A549 (cell line): Measurements from ENCODE around the gene ZDHHC23. TPM values are rescaled to one million over a fixed set of nuclear protein-coding genes. Genes with fewer than 3 reads are reported as not detected.
A peak's percentile ranks its signal among the peaks of the same experiment; 100 is the strongest.

ENCODE experiments used
- ATAC-seq, 2 experiments: fragments of 200-7000 bp in 1 of 2; fragments of >200 bp in 1 of 2; cut with Nextera tagmentation in 1 of 2; cut with Tn5 transposase in 1 of 2; 3 replicates each; pipeline versions ENCODE4 v1.8.0 to v1.9.1; 2018 to 2020; ENCODE audit warnings: mild to moderate bottlenecking in 1 of 2, moderate library complexity in 1 of 2
- CTCF ChIA-PET: fragments of 300-600 bp; sonication (Branson Sonifier 250); formaldehyde crosslinking; extraction: SDS; loops from one replicate; lab custom pipeline; 2021; ENCODE audit warnings: antibody characterized with exemption, inconsistent platforms; lab: Yijun Ruan, JAX
- POLR2A ChIA-PET: fragments of 350-600 bp; formaldehyde crosslinking; extraction: SDS; loops from one replicate; lab custom pipeline; 2021; ENCODE audit warnings: antibody characterized with exemption, inconsistent platforms; lab: Yijun Ruan, JAX
- DNase-seq, 2 experiments: peaks; one replicate each; pipeline versions ENCODE4 v3.0.0 to v3.0.0-alpha.2; 2011 to 2016; ENCODE audit warnings: low read depth in 1 of 2, low spot score in 1 of 2
- FAIRE-seq: peaks from 2 replicates; lab custom pipeline; 2011; peaks lifted over from hg19 to GRCh38; lab: Jason Lieb, UNC
- H3K27ac ChIP-seq, 2 experiments: fragments of >200 bp; sonication (Bioruptor Twin); formaldehyde crosslinking; 3 replicates each; pipeline ENCODE4 v1.5.1; 2016 to 2017
- H3K4me1 ChIP-seq: fragments of >200 bp; sonication (Bioruptor Twin); formaldehyde crosslinking; 3 replicates; pipeline ENCODE4 v1.6.1; 2016
- H3K4me2 ChIP-seq: fragments of >200 bp; sonication (Bioruptor Twin); formaldehyde crosslinking; 3 replicates; pipeline ENCODE4 v1.6.1; 2016
- H3K4me3 ChIP-seq: fragments of >200 bp; sonication (Bioruptor Twin); formaldehyde crosslinking; 3 replicates; pipeline ENCODE4 v1.5.1; 2016
- H3K9me3 ChIP-seq: fragments of >200 bp; sonication (Bioruptor Twin); formaldehyde crosslinking; 3 replicates; pipeline ENCODE4 v1.6.1; 2016
- BHLHE40 ChIP-seq: IDR thresholded peaks from 2 replicates; pipeline ENCODE4 v1.6.1; 2012; ENCODE audit warnings: low read depth, low read length, inconsistent platforms
- CBX2 ChIP-seq: fragments of 200-600 bp; sonication (generic); IDR thresholded peaks from 2 replicates; pipeline ENCODE4 v1.6.1; 2016; ENCODE audit warnings: low read depth, mild to moderate bottlenecking, borderline replicate concordance
- CHD2 ChIP-seq: fragments of 150-350 bp; IDR thresholded peaks from 2 replicates; pipeline ENCODE4 v1.6.1; 2014; ENCODE audit warnings: low read length; ENCODE audit not compliant: partially characterized antibody
- CHD4 ChIP-seq: fragments of 200-600 bp; sonication (generic); IDR thresholded peaks from 2 replicates; pipeline ENCODE4 v1.6.1; 2016; ENCODE audit warnings: antibody characterized with exemption, mild to moderate bottlenecking, borderline replicate concordance
- CTCF ChIP-seq: fragments of >200 bp; sonication (Bioruptor Twin); formaldehyde crosslinking; IDR thresholded peaks from 3 replicates; pipeline ENCODE4 v1.5.1; 2016
- E2F6 ChIP-seq: IDR thresholded peaks from 2 replicates; pipeline ENCODE4 v1.6.1; 2012; ENCODE audit warnings: low read depth, borderline replicate concordance
- EHF ChIP-seq: fragments of 250-450 bp; sonication (Bioruptor Pico); IDR thresholded peaks from 2 replicates; pipeline ENCODE4 v1.5.0; 2020; ENCODE audit warnings: mild to moderate bottlenecking
- EHMT2 ChIP-seq: fragments of 200-600 bp; sonication (generic); IDR thresholded peaks from 2 replicates; pipeline ENCODE4 v1.6.1; 2016; ENCODE audit warnings: antibody characterized with exemption, low read depth, mild to moderate bottlenecking, moderate library complexity
- EP300 ChIP-seq, 2 experiments: fragments of >200 bp; sonication (Bioruptor Twin); formaldehyde crosslinking; IDR thresholded peaks; 2 replicates in 1 of 2; 3 replicates in 1 of 2; pipeline ENCODE4 v1.6.1; 2016 to 2017
- ESRRA ChIP-seq: fragments of 150-350 bp; IDR thresholded peaks from 2 replicates; pipeline ENCODE4 v1.6.1; 2014; ENCODE audit warnings: mild to moderate bottlenecking, low read length, borderline replicate concordance
- FOXS1 ChIP-seq: fragments of 250-450 bp; sonication (Bioruptor Pico); IDR thresholded peaks from 2 replicates; pipeline ENCODE4 v1.5.0; 2020; ENCODE audit warnings: mild to moderate bottlenecking, moderate library complexity
- HDAC2 ChIP-seq: fragments of 200-600 bp; sonication (generic); IDR thresholded peaks from 2 replicates; pipeline ENCODE4 v1.6.1; 2016
- HES2 ChIP-seq: fragments of >200 bp; sonication (Bioruptor Twin); formaldehyde crosslinking; IDR thresholded peaks from 2 replicates; pipeline ENCODE4 v1.6.1; 2016
- HEYL ChIP-seq: fragments of 250-450 bp; sonication (Bioruptor Pico); IDR thresholded peaks from 2 replicates; pipeline ENCODE4 v1.8.0; 2021; ENCODE audit warnings: mild to moderate bottlenecking, moderate library complexity
- HMGXB4 ChIP-seq: fragments of 250-450 bp; sonication (Bioruptor Pico); IDR thresholded peaks from 2 replicates; pipeline ENCODE4 v1.5.0; 2021; ENCODE audit warnings: mild to moderate bottlenecking, moderate library complexity, borderline replicate concordance
- HOXA7 ChIP-seq: fragments of 250-450 bp; sonication (Bioruptor Pico); IDR thresholded peaks from 2 replicates; pipeline ENCODE4 v1.5.0; 2020; ENCODE audit warnings: mild to moderate bottlenecking, moderate library complexity
- HOXB13 ChIP-seq: fragments of 250-450 bp; sonication (Bioruptor Pico); IDR thresholded peaks from 2 replicates; pipeline ENCODE4 v1.5.0; 2020; ENCODE audit warnings: low read depth, mild to moderate bottlenecking, moderate library complexity
- HOXB5 ChIP-seq: fragments of 250-450 bp; sonication (Bioruptor Pico); IDR thresholded peaks from 2 replicates; pipeline ENCODE4 v1.5.0; 2020; ENCODE audit warnings: mild to moderate bottlenecking, moderate library complexity
- JUN ChIP-seq, 2 experiments: fragments of >200 bp; sonication (Bioruptor Twin); formaldehyde crosslinking; IDR thresholded peaks; 2 replicates in 1 of 2; 3 replicates in 1 of 2; pipeline ENCODE4 v1.6.1; 2016 to 2017
- KDM5A ChIP-seq: fragments of 200-600 bp; sonication (generic); IDR thresholded peaks from 2 replicates; pipeline ENCODE4 v1.6.1; 2016; ENCODE audit warnings: antibody characterized with exemption, mild to moderate bottlenecking
- NR3C1 ChIP-seq: fragments of >200 bp; sonication (Bioruptor Twin); formaldehyde crosslinking; IDR thresholded peaks from 3 replicates; pipeline ENCODE4 v1.6.1; 2017
- PHF8 ChIP-seq: fragments of 200-600 bp; sonication (generic); IDR thresholded peaks from 2 replicates; pipeline ENCODE4 v1.6.1; 2016; ENCODE audit warnings: low read depth, mild to moderate bottlenecking, antibody characterized with exemption, moderate library complexity, borderline replicate concordance
- POLR2A ChIP-seq: IDR thresholded peaks from 2 replicates; pipeline ENCODE4 v1.6.1; 2012; ENCODE audit warnings: mild to moderate bottlenecking, low read length
- RAD21 ChIP-seq, 2 experiments: fragments of >200 bp in 1 of 2; sonication (Bioruptor Twin) in 1 of 2; formaldehyde crosslinking in 1 of 2; IDR thresholded peaks in 1 of 2; conservative IDR thresholded peaks in 1 of 2; 2 replicates in 1 of 2; 3 replicates in 1 of 2; pipeline ENCODE4 v1.6.1; 2012 to 2018; ENCODE audit warnings: inconsistent platforms in 1 of 2
- RCOR1 ChIP-seq: fragments of 150-350 bp; IDR thresholded peaks from 2 replicates; pipeline ENCODE4 v1.6.1; 2014; ENCODE audit warnings: antibody characterized with exemption, low read length, low read depth
- RFX5 ChIP-seq: fragments of 450-650 bp; IDR thresholded peaks from 2 replicates; pipeline ENCODE4 v1.7.1; 2014; ENCODE audit warnings: antibody characterized with exemption, mild to moderate bottlenecking, moderate library complexity
- USF2 ChIP-seq: fragments of 450-650 bp; IDR thresholded peaks from 2 replicates; pipeline ENCODE4 v1.6.1; 2014; ENCODE audit warnings: antibody characterized with exemption
- ZFP36 ChIP-seq: fragments of 450-650 bp; IDR thresholded peaks from 2 replicates; pipeline ENCODE4 v1.6.1; 2014; ENCODE audit warnings: borderline replicate concordance; ENCODE audit not compliant: partially characterized antibody
- ZNF302 ChIP-seq: fragments of 250-450 bp; sonication (Bioruptor Pico); IDR thresholded peaks from 2 replicates; pipeline ENCODE4 v1.9.0; 2021; ENCODE audit warnings: inconsistent platforms, mild to moderate bottlenecking, moderate library complexity
- WGBS: methylation state at CpG from one replicate; pipeline ENCODE4 v1.1.6; 2017; ENCODE audit errors: missing lambda C conversion rate; 5-methylcytosine and 5-hydroxymethylcytosine counted together
- polyA plus RNA-seq, 4 experiments: library from polyadenylated mRNA; depleted of rRNA in 3 of 4; stranded (reverse); fragments of >200 nt; fragmentation: RNase III in 1 of 4; extraction: RNeasy Plus Mini Kit Qiagen cat#74134 plus additional on column Dnase treatment in 1 of 4; gene quantifications; 2 replicates in 3 of 4; 3 replicates in 1 of 4; pipeline ENCODE4 v1.2.3, GENCODE V29; 2011 to 2017

The ZDHHC23 gene
- polyA plus RNA-seq, 2 of the 4 experiments (the other 2 are of a cell fraction): 3.1 to 5.8 TPM

- H3K4me3 ChIP-seq: peak overlapping the region; percentile 78
- CTCF ChIA-PET: no interaction called here
- H3K9me3 ChIP-seq: no peaks in the 10 kb centered on the region
- ATAC-seq (peak; percentile 73 to 75), FAIRE-seq (no peak), DNase-seq (peak; percentile 18 to 32)
- WGBS: 22% methylated on average over 29 of the region's 65 CpGs
- peak overlapping the region; percentile 62 to 87 for H3K27ac ChIP-seq
- POLR2A ChIA-PET: no interaction called here
- TF ChIP-seq E2F6 (0 out of 2 replicates have a peak, but pooled peaks have one; percentile 40), CBX2 (no peak)
- peak overlapping the region; percentile 98 for H3K4me2 ChIP-seq
- peaks cover 7% of the 10 kb centered on the region; the same call in 2 of the 3 replicates for H3K4me1 ChIP-seq
These were observed 453 bp downstream of the ZDHHC23 start for GRCh38 chr3:113948015-113948917.

- Histone ChIP-seq H3K4me3 (no peak overlapping the region), H3K4me2 (no peak overlapping the region), H3K9me3 (no peaks in the 10 kb centered on the region), H3K4me1 (no peaks in the 10 kb centered on the region), H3K27ac (no peak overlapping the region)
- no peak for ATAC-seq
- ChIA-PET POLR2A (no interaction called here), CTCF (interaction anchor here (1.0 kb wide), 1 partner anchor 14 kb away, joined by 3 read pairs; no protein-coding TSS in a partner anchor)
- DNase-seq: no peak
- no peak for FAIRE-seq
- TF ChIP-seq RFX5 (no peak), ZNF302 (no peak), CBX2 (no peak), HEYL (CRISPR knock-in tag) (no peak), EHF (no peak), HOXA7 (CRISPR knock-in tag) (no peak), RCOR1 (no peak), EHMT2 (no peak), HDAC2 (no peak), HMGXB4 (no peak), POLR2A (no peak), HOXB5 (no peak), EP300 (IDR thresholded peaks at IDR 0.05) (no peak), CHD4 (no peak), HOXB13 (CRISPR knock-in tag) (no peak), NR3C1 (no peak), BHLHE40 (no peak), RAD21 (conservative IDR thresholded peaks at IDR 0.05 in 1 of 2, IDR thresholded peaks at IDR 0.05 in 1 of 2) (no peak), ZFP36 (no peak)
These were observed 5.1 kb downstream of the ZDHHC23 start for GRCh38 chr3:113952921-113953320.

GRCh38 chr3:113953677-113954076, 5.9 kb downstream of the ZDHHC23 start:
- ATAC-seq (no peak), DNase-seq (no peak), FAIRE-seq (no peak)
- 89% methylated on average over 7 of the region's 7 CpGs for WGBS
- Histone ChIP-seq H3K4me1 (no peaks in the 10 kb centered on the region), H3K9me3 (no peaks in the 10 kb centered on the region), H3K4me2 (no peak overlapping the region), H3K27ac (no peak overlapping the region), H3K4me3 (no peak overlapping the region)
- POLR2A ChIA-PET: no interaction called here
- CTCF ChIA-PET: interaction anchor here (1.0 kb wide), 1 partner anchor 13 kb away, joined by 3 read pairs; no protein-coding TSS in a partner anchor
- TF ChIP-seq HDAC2 (no peak), ESRRA (no peak), FOXS1 (no peak), PHF8 (no peak), HES2 (no peak), USF2 (no peak), HEYL (CRISPR knock-in tag) (no peak), HOXB13 (CRISPR knock-in tag) (no peak), CTCF (no peak), POLR2A (no peak), RFX5 (no peak), KDM5A (no peak), JUN (IDR thresholded peaks at IDR 0.05) (no peak), BHLHE40 (no peak), CHD2 (no peak)
